ENCODE results near the gene URB1.

GRCh38 chr21:32413015-32413504 is 20.2 kb upstream of the URB1 start:
- TF ChIP-seq EZH2 (IDR thresholded peaks at IDR 0.05; ENCODE audit: borderline replicate concordance), result peak; percentile 64
- TF ChIP-seq CTCF (IDR thresholded peaks at IDR 0.05; ENCODE audit: poor library complexity), result no peak

Data from hepatocyte (in vitro differentiated cells).